KMS-11 (cell line): ENCODE measurements around the gene TBCE.
"Not testable (repeated sequence)": the region's sequence is repeated elsewhere in the genome, so short reads cannot be mapped to it uniquely, and the experiment has no call there.

Source experiments
- H2AFZ ChIP-seq: fragments of 200-600 bp; sonication (generic); 2 replicates; pipeline ENCODE4 v1.6.1; 2016; ENCODE audit warnings: antibody characterized with exemption, mixed run types, low read depth
- H3K27ac ChIP-seq: fragments of 200-600 bp; sonication (generic); 2 replicates; pipeline ENCODE4 v1.6.1; 2016; ENCODE audit warnings: mild to moderate bottlenecking, mixed run types
- H3K27me3 ChIP-seq: fragments of 200-600 bp; sonication (generic); 2 replicates; pipeline ENCODE4 v1.6.1; 2017; ENCODE audit warnings: mild to moderate bottlenecking, low read depth, mixed run types, moderate library complexity; ENCODE audit not compliant: insufficient read depth
- H3K36me3 ChIP-seq: fragments of 200-600 bp; sonication (generic); 2 replicates; pipeline ENCODE4 v1.6.1; 2017; ENCODE audit warnings: mild to moderate bottlenecking, mixed run types; ENCODE audit not compliant: insufficient read depth
- H3K4me1 ChIP-seq: fragments of 200-600 bp; sonication (generic); 2 replicates; pipeline ENCODE4 v1.6.1; 2016; ENCODE audit warnings: mild to moderate bottlenecking, low read depth, mixed run types; ENCODE audit not compliant: poor library complexity, severe bottlenecking
- H3K4me2 ChIP-seq: fragments of 200-600 bp; sonication (generic); 2 replicates; pipeline ENCODE4 v1.7.0; 2016; ENCODE audit warnings: mild to moderate bottlenecking, mixed run types
- H3K4me3 ChIP-seq: fragments of 200-600 bp; sonication (generic); IDR thresholded peaks from 2 replicates; pipeline ENCODE4 v1.6.1; 2017; ENCODE audit warnings: low read depth, low read length, mixed read lengths; ENCODE audit not compliant: insufficient read depth
- H3K79me2 ChIP-seq: fragments of 200-600 bp; sonication (generic); 2 replicates; pipeline ENCODE4 v1.6.1; 2016; ENCODE audit warnings: low read depth, mixed run types; ENCODE audit not compliant: insufficient read depth
- H3K9ac ChIP-seq: fragments of 200-600 bp; sonication (generic); 2 replicates; pipeline ENCODE4 v1.6.1; 2016; ENCODE audit warnings: mild to moderate bottlenecking, mixed run types
- H4K20me1 ChIP-seq: fragments of 200-600 bp; sonication (generic); 2 replicates; pipeline ENCODE4 v1.6.1; 2016; ENCODE audit warnings: mild to moderate bottlenecking, mixed run types; ENCODE audit not compliant: insufficient read depth
- TF ChIP-seq, protein P1 (sequence below): fragments of 200-600 bp; sonication (generic); conservative IDR thresholded peaks from 2 replicates; pipeline ENCODE4 v1.6.1; 2017; ENCODE audit warnings: low read depth, mild to moderate bottlenecking, antibody characterized with exemption, low read length, moderate library complexity, mixed read lengths

TBCE gene

DNA sequence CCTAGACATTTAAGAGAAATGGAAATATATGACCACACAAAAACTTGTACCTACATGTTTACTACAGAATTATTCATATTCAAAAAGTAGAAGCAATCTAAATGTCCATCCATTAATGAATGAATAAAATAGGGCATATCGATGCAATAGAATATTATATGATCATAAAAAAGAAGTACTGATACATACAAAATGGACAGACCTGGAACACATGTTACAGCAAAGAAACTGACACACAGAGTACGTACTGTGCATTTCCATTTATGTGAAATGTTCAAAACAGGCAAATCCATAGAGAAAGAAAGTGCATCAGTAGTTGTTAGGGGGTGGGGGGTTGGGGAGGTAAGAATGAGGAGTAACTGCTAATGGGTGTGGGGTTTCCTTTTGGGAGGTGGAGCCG is 97.8 kb downstream of the TBCE start:
- TF ChIP-seq, protein P1, sequence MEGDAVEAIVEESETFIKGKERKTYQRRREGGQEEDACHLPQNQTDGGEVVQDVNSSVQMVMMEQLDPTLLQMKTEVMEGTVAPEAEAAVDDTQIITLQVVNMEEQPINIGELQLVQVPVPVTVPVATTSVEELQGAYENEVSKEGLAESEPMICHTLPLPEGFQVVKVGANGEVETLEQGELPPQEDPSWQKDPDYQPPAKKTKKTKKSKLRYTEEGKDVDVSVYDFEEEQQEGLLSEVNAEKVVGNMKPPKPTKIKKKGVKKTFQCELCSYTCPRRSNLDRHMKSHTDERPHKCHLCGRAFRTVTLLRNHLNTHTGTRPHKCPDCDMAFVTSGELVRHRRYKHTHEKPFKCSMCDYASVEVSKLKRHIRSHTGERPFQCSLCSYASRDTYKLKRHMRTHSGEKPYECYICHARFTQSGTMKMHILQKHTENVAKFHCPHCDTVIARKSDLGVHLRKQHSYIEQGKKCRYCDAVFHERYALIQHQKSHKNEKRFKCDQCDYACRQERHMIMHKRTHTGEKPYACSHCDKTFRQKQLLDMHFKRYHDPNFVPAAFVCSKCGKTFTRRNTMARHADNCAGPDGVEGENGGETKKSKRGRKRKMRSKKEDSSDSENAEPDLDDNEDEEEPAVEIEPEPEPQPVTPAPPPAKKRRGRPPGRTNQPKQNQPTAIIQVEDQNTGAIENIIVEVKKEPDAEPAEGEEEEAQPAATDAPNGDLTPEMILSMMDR, result no peak
- no peak overlapping the region for H2AFZ ChIP-seq
- H3K9ac ChIP-seq, result no peak overlapping the region
- no peaks in the 10 kb centered on the region for H4K20me1 ChIP-seq
- no peak overlapping the region for H3K4me3 ChIP-seq
- no peak overlapping the region for H3K4me2 ChIP-seq
- H3K27me3 ChIP-seq, result no peaks in the 10 kb centered on the region
- H3K79me2 ChIP-seq, result no peaks in the 10 kb centered on the region
- no peak overlapping the region for H3K27ac ChIP-seq
- peaks cover 9% of the 10 kb centered on the region; the same call in 1 of the 2 replicates for H3K36me3 ChIP-seq
- no peaks in the 10 kb centered on the region for H3K4me1 ChIP-seq

DNA sequence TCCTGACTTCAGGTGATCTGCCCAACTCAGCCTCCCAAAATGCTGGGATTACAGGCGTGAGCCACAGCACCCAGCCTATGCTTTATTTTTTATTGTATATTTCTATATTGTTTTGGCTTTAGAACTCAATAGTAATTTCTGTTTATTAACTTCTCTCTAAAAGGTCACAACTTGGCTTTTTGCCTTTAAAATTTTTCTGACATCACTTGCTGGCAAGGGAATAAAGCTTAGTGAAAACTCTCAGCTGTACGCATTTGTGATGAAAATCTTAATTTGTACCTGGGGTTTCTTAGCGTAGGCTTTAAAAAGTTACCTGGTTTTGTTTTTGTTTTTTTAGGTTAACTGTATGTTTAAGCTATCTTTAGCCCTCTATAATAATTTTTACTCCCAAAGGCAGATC is 100.8 kb downstream of the TBCE start:
- H4K20me1 ChIP-seq, result no peaks in the 10 kb centered on the region
- no peak overlapping the region for H3K4me2 ChIP-seq
- no peaks in the 10 kb centered on the region for H3K79me2 ChIP-seq
- H2AFZ ChIP-seq, result no peak overlapping the region
- no peaks in the 10 kb centered on the region for H3K27me3 ChIP-seq
- TF ChIP-seq, protein P1, result no peak
- no peak overlapping the region for H3K9ac ChIP-seq
- H3K4me1 ChIP-seq, result no peaks in the 10 kb centered on the region
- H3K36me3 ChIP-seq, result peaks cover 9% of the 10 kb centered on the region; the same call in 1 of the 2 replicates
- no peak overlapping the region for H3K4me3 ChIP-seq
- H3K27ac ChIP-seq, result no peak overlapping the region

DNA sequence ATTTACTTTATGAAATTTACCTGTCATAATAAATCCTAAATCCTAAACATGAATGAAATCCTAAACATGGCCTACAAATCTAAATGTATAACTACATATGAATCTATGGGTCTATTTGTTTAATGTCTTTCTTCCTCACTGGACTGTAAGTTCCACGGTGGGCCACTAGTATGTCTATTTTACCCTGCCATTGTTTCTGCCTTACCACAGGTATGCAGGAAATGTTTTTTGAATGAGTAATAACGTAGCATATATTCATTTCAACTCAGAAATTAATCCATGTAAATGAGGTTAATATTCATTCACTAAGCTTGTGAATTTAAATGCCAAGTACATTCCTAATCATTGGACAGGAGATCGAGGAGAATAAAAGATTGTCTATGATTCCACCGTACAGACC is 101.7 kb downstream of the TBCE start:
- Histone ChIP-seq H3K4me2 (no peak overlapping the region), H3K4me3 (no peak overlapping the region), H3K36me3 (peaks cover 9% of the 10 kb centered on the region; the same call in 1 of the 2 replicates), H3K9ac (no peak overlapping the region), H3K27me3 (no peaks in the 10 kb centered on the region), H4K20me1 (no peaks in the 10 kb centered on the region), H2AFZ (no peak overlapping the region), H3K79me2 (no peaks in the 10 kb centered on the region), H3K27ac (no peak overlapping the region), H3K4me1 (no peaks in the 10 kb centered on the region)
- TF ChIP-seq, protein P1, result no peak

DNA sequence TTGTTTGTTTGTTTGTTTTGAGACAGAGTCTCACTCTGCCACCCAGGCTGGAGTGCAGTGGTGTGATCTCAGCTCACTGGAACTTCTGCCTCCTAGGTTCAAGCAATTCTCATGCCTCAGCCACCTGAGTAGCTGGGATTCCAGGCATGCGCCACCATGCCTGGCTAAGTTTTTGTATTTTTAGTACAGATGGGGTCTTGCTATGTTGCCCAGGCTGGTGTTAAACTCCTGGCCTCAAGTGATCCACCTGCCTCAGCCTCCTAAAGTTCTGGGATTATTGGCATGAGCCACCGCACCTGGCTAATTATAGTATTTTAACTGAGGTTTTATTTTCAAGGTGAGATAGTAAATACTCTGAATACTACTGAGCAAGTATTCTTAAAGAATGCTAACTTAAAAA is 102.7 kb downstream of the TBCE start:
- not testable (repeated sequence) for H3K4me3 ChIP-seq, H3K36me3 ChIP-seq, H3K9ac ChIP-seq, H3K27ac ChIP-seq, H3K79me2 ChIP-seq, H4K20me1 ChIP-seq, H3K4me2 ChIP-seq, H3K4me1 ChIP-seq, H2AFZ ChIP-seq, H3K27me3 ChIP-seq

DNA sequence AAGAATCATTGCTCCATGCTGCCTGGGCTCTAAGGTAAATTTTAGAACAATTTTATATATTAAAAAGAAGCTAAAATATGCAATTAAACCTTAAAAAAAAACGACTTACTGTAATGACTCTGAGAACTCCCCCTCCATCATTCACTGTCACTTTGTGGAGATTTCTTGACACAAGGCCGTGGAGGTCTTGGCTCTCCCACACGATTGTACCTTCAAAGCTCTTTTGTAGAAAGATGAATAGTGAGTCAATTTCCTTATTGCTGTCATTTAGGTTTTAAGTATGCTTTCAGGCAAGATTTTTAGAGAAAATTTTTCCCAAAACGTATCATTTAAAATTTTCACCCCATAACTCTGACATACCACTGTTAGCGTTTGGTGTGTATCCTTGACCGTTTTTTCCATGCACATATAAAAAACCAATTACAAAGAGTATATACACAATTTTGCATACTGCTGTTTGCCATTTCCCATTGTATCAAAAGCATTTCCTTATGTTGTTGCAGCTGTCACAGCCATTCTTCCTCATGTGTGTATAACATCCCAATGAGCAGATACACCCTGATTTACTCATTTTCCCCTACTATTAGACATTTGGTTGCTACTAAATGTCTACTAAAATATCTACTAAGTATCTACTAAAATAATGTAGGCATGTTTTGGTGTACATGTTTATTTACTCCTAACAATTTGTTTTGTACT is 103.7 kb downstream of the TBCE start:
- H3K27me3 ChIP-seq, result no peaks in the 10 kb centered on the region
- H3K36me3 ChIP-seq, result no peaks in the 10 kb centered on the region
- H3K4me2 ChIP-seq, result no peak overlapping the region
- no peak overlapping the region for H3K27ac ChIP-seq
- TF ChIP-seq, protein P1, result no peak
- H3K4me1 ChIP-seq, result no peaks in the 10 kb centered on the region
- H4K20me1 ChIP-seq, result no peaks in the 10 kb centered on the region
- no peak overlapping the region for H3K4me3 ChIP-seq
- H2AFZ ChIP-seq, result no peak overlapping the region
- H3K79me2 ChIP-seq, result no peaks in the 10 kb centered on the region
- H3K9ac ChIP-seq, result no peak overlapping the region
